Smooth muscle cell (in vitro differentiated cells): ENCODE results near the gene TFDP3. TPM values are rescaled to one million over a fixed set of nuclear protein-coding genes. Genes with fewer than 3 reads are reported as not detected.
A peak's percentile ranks its signal among the peaks of the same experiment; 100 is the strongest.

Experiments used
- DNase-seq: peaks from one replicate; lab custom pipeline; 2025; ENCODE audit not compliant: unreplicated experiment; lab: John Stamatoyannopoulos, UW
- H2AFZ ChIP-seq: fragments of 200-600 bp; sonication (generic); 2 replicates; pipeline ENCODE4 v1.6.0; 2016; ENCODE audit warnings: antibody characterized with exemption, low read depth, mild to moderate bottlenecking
- H3F3A ChIP-seq: fragments of 200-600 bp; sonication (generic); 2 replicates; pipeline ENCODE4 v1.6.0; 2017; ENCODE audit warnings: antibody characterized with exemption, low read depth
- H3K27ac ChIP-seq: fragments of 200-600 bp; sonication (generic); 2 replicates; pipeline ENCODE4 v1.5.1; 2016; ENCODE audit warnings: low read depth, mild to moderate bottlenecking
- H3K27me3 ChIP-seq: fragments of 200-600 bp; sonication (generic); 2 replicates; pipeline ENCODE4 v1.6.1; 2016; ENCODE audit warnings: low read depth, mild to moderate bottlenecking
- H3K36me3 ChIP-seq: fragments of 200-600 bp; sonication (generic); 2 replicates; pipeline ENCODE4 v1.5.1; 2016; ENCODE audit warnings: low read depth
- H3K4me1 ChIP-seq: fragments of 200-600 bp; sonication (generic); 2 replicates; pipeline ENCODE4 v1.5.1; 2016; ENCODE audit warnings: low read depth
- H3K4me2 ChIP-seq: fragments of 200-600 bp; sonication (generic); 2 replicates; pipeline ENCODE4 v1.6.0; 2016; ENCODE audit warnings: mild to moderate bottlenecking
- H3K4me3 ChIP-seq: fragments of 200-600 bp; sonication (generic); 2 replicates; pipeline ENCODE4 v1.5.1; 2016; ENCODE audit warnings: mild to moderate bottlenecking
- H3K79me2 ChIP-seq: fragments of 200-600 bp; sonication (generic); 2 replicates; pipeline ENCODE4 v1.6.0; 2016; ENCODE audit warnings: low read depth, mild to moderate bottlenecking
- H3K9ac ChIP-seq: fragments of 200-600 bp; sonication (generic); 2 replicates; pipeline ENCODE4 v1.6.0; 2016; ENCODE audit warnings: low read depth
- H3K9me3 ChIP-seq: fragments of 200-600 bp; sonication (generic); replicated peaks from 2 replicates; pipeline ENCODE4 v1.5.1; 2016; ENCODE audit warnings: low read depth
- H4K20me1 ChIP-seq: fragments of 200-600 bp; sonication (generic); 2 replicates; pipeline ENCODE4 v1.6.0; 2016; ENCODE audit warnings: low read depth
- WGBS: methylation state at CpG from one replicate; pipeline ENCODE4 v1.1.7; 2016; ENCODE audit warnings: low lambda C conversion rate; 5-methylcytosine and 5-hydroxymethylcytosine counted together
- polyA plus RNA-seq: library from polyadenylated mRNA; unstranded; fragments of >200 nt; fragmentation: Nextera tagmentation; extraction: Ambion mirVana; gene quantifications from 2 replicates; pipeline ENCODE4 v1.2.1, GENCODE V29; 2016
- small RNA-seq: library from RNA; depleted of rRNA; stranded (forward); fragments of <200 nt; gene quantifications from one replicate; pipeline ENCODE3, GENCODE V24; 2014
- total RNA-seq: library from RNA; depleted of rRNA; stranded (reverse); fragments of >200 nt; gene quantifications from 2 replicates; pipeline ENCODE4 v1.2.3, GENCODE V29; 2014
- TF ChIP-seq, protein P1 (sequence below): fragments of 200-600 bp; sonication (generic); IDR thresholded peaks from 2 replicates; pipeline ENCODE4 v1.5.1; 2017; ENCODE audit warnings: borderline replicate concordance, mild to moderate bottlenecking, antibody characterized with exemption; ENCODE audit not compliant: insufficient read depth, poor library complexity, severe bottlenecking

TFDP3 gene
- total and polyA plus RNA-seq, 2 experiments from 2014 or later, result not detected

DNA sequence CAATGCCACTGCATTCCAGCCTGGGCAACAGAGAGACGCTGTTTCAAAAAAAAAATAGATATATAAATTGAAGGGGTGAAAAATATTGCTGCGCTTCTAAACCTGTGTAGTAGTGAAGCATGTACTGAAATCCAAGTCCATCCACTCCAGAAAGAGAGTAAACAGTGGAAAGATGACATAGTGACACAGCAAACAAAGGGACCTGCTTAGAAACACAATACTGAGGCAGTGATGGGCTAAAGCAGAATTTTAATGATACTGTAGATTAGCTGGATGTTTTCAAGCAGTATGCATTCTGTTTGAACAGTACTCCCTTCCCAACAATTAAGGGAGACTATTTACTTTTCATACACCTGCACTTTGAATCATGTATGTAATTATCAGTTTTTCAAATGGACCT lies 42.5 kb downstream of the TFDP3 start:
- no peak for DNase-seq
- WGBS, result 88% methylated on average over 2 of the region's 2 CpGs
- no peaks in the 10 kb centered on the region for H3K79me2 ChIP-seq
- H3K27me3 ChIP-seq, result no peaks in the 10 kb centered on the region
- H3K4me2 ChIP-seq, result no peak overlapping the region
- H3K9me3 ChIP-seq, result no peaks in the 10 kb centered on the region
- no peak overlapping the region for H3K9ac ChIP-seq
- H4K20me1 ChIP-seq, result no peaks in the 10 kb centered on the region
- H2AFZ ChIP-seq, result no peak overlapping the region
- no peaks in the 10 kb centered on the region for H3F3A ChIP-seq
- no peaks in the 10 kb centered on the region for H3K4me1 ChIP-seq
- TF ChIP-seq, protein P1, sequence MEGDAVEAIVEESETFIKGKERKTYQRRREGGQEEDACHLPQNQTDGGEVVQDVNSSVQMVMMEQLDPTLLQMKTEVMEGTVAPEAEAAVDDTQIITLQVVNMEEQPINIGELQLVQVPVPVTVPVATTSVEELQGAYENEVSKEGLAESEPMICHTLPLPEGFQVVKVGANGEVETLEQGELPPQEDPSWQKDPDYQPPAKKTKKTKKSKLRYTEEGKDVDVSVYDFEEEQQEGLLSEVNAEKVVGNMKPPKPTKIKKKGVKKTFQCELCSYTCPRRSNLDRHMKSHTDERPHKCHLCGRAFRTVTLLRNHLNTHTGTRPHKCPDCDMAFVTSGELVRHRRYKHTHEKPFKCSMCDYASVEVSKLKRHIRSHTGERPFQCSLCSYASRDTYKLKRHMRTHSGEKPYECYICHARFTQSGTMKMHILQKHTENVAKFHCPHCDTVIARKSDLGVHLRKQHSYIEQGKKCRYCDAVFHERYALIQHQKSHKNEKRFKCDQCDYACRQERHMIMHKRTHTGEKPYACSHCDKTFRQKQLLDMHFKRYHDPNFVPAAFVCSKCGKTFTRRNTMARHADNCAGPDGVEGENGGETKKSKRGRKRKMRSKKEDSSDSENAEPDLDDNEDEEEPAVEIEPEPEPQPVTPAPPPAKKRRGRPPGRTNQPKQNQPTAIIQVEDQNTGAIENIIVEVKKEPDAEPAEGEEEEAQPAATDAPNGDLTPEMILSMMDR, result no peak
- H3K36me3 ChIP-seq, result no peaks in the 10 kb centered on the region
- H3K27ac ChIP-seq, result no peak overlapping the region
- H3K4me3 ChIP-seq, result no peak overlapping the region

DNA sequence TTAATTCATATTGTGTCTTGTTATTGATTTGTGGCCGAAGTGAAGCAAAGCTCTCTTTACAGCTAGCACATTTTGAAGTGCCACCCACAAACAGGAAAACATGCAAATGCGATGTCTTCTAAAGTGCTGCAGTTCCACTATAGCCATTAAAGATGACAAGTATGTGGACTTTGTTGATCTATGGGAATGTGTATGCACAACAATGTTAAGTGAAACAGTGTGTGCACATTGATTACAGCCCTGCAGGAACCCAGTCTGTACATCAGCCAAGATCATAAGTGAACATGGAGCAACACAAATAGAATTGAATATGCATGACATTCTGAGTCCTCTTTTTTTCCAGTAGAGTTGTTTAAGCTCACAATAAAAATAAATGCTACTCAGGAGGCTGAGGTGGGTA lies 43.0 kb downstream of the TFDP3 start:
- Histone ChIP-seq H3K79me2 (no peaks in the 10 kb centered on the region), H3K9me3 (no peaks in the 10 kb centered on the region), H3K27ac (no peak overlapping the region), H3K27me3 (no peaks in the 10 kb centered on the region), H3K4me3 (no peak overlapping the region), H3F3A (no peaks in the 10 kb centered on the region), H3K4me2 (no peak overlapping the region), H3K9ac (no peak overlapping the region), H4K20me1 (no peaks in the 10 kb centered on the region), H2AFZ (no peak overlapping the region), H3K4me1 (no peaks in the 10 kb centered on the region), H3K36me3 (no peaks in the 10 kb centered on the region)
- WGBS, result 87% methylated on average over 2 of the region's 2 CpGs
- TF ChIP-seq, protein P1, result no peak
- DNase-seq, result no peak

DNA sequence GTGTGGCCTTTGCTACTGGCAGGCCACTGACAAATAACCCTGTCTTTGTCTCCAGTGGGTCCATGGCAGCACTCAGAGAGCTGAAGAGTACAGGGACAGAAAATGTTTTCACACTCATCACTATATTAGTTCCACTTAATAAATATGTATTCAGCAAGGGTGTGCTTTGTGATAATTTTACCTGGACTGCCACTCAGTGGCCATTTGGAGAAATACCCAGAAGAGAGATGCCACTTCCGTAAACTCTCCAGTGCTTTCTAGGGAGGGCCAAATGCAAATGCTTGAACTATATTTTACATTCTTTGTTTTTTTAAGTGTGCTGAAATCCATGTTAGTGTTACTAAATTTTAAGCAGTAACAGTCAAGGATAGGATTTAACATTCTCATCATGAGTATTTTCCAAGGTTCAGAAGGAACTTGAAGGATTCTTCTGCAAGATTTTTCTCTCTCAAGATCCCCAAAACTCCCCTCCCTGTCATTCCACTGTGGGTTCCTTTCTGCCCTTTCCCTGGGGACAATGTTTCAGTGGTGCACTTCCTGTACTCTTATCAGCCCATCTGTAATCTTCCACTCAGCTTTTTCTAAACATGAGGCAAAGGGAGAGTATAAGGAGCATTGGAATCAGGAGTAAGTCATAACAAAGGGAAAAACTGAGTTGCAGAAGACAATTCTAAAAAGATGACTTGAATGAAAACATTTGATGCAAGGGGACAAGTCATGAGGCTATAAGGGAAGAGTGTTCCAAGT lies 46.0 kb downstream of the TFDP3 start:
- Histone ChIP-seq H4K20me1 (no peaks in the 10 kb centered on the region), H2AFZ (peak overlapping the region; percentile 58), H3K4me2 (no peak overlapping the region), H3K27ac (no peak overlapping the region), H3K9me3 (no peaks in the 10 kb centered on the region), H3K9ac (no peak overlapping the region), H3K36me3 (no peaks in the 10 kb centered on the region), H3F3A (no peaks in the 10 kb centered on the region), H3K4me1 (no peaks in the 10 kb centered on the region), H3K4me3 (no peak overlapping the region), H3K79me2 (no peaks in the 10 kb centered on the region), H3K27me3 (no peaks in the 10 kb centered on the region)
- TF ChIP-seq, protein P1, result peak; percentile 41
- WGBS, result 58% methylated on average over 1 of the region's 1 CpG
- DNase-seq, result no peak

Small RNAs within 50 kb of the gene (small RNA-seq; reads per million reads assigned to genes)
- gene RNU1-115P, result 0.08 reads per million

Other genes starting within 250 kb of the TFDP3 start
- gene USP26, start 121.2 kb downstream of the TFDP3 start, total RNA-seq, result not detected in 2 replicates
- gene USP26, start 121.2 kb downstream of the TFDP3 start, polyA plus RNA-seq, result not detected in 2 replicates
- 32.7 and 36.4 TPM in 2 replicates for gene GPC4, start 197.1 kb upstream of the TFDP3 start, total RNA-seq
- 33.4 and 36.7 TPM in 2 replicates for gene GPC4, start 197.1 kb upstream of the TFDP3 start, polyA plus RNA-seq